PC-9 (cell line): ENCODE data around the gene GOLT1A. TPM values are rescaled to one million over a fixed set of nuclear protein-coding genes. Genes with fewer than 3 reads are reported as not detected.
A peak's percentile ranks its signal among the peaks of the same experiment; 100 is the strongest.

Source experiments
- BruUV-seq: library from RNA; stranded (reverse); fragments of 400-500 nt; replicated peaks from 2 replicates; lab custom pipeline; 2021; lab: Mats Ljungman, UMichigan
- CTCF ChIA-PET: fragments of 300-600 bp; sonication (Branson Sonifier 250); formaldehyde crosslinking; loops from one replicate; lab custom pipeline; 2022; ENCODE audit warnings: antibody characterized with exemption; lab: Charles Lee
- POLR2A ChIA-PET: fragments of 300-600 bp; sonication (Branson Sonifier 250); formaldehyde crosslinking; loops from one replicate; lab custom pipeline; 2022; ENCODE audit warnings: antibody characterized with exemption; ENCODE audit not compliant: unreplicated experiment; lab: Charles Lee
- DNase-seq, 2 experiments: peaks; one replicate each; pipeline versions ENCODE4 v3.0.0 to v3.0.0-alpha.2; 2015 to 2022; ENCODE audit warnings: mixed read lengths in 1 of 2
- H2AFZ ChIP-seq: fragments of 200-600 bp; sonication (generic); 2 replicates; pipeline ENCODE4 v1.8.1; 2017; ENCODE audit warnings: antibody characterized with exemption
- H3F3A ChIP-seq: fragments of 200-600 bp; sonication (generic); 2 replicates; pipeline ENCODE4 v1.8.1; 2017; ENCODE audit warnings: antibody characterized with exemption, mild to moderate bottlenecking, low read depth; ENCODE audit not compliant: insufficient read depth
- H3K27ac ChIP-seq: fragments of 200-600 bp; sonication (generic); 2 replicates; pipeline ENCODE4 v1.6.1; 2016; ENCODE audit warnings: mixed run types
- H3K27me3 ChIP-seq: fragments of 200-600 bp; sonication (generic); 2 replicates; pipeline ENCODE4 v1.6.1; 2016; ENCODE audit warnings: low read depth, mixed run types; ENCODE audit not compliant: insufficient read depth
- H3K36me3 ChIP-seq: fragments of 200-600 bp; sonication (generic); 2 replicates; pipeline ENCODE4 v1.6.1; 2016; ENCODE audit warnings: low read depth, mixed run types
- H3K4me1 ChIP-seq: fragments of 200-600 bp; sonication (generic); replicated peaks from 2 replicates; pipeline ENCODE4 v1.6.1; 2016; ENCODE audit warnings: mixed run types; ENCODE audit not compliant: insufficient read depth
- H3K4me2 ChIP-seq: fragments of 200-600 bp; sonication (generic); 2 replicates; pipeline ENCODE4 v1.6.1; 2017; ENCODE audit warnings: mixed run types
- H3K4me3 ChIP-seq: fragments of 200-600 bp; sonication (generic); 2 replicates; pipeline ENCODE4 v1.6.1; 2016; ENCODE audit warnings: mixed run types
- H3K79me2 ChIP-seq: fragments of 200-600 bp; sonication (generic); 2 replicates; pipeline ENCODE4 v1.6.1; 2017; ENCODE audit warnings: low read depth, mixed run types
- H3K9me2 ChIP-seq: fragments of 200-600 bp; sonication (generic); 2 replicates; pipeline ENCODE4 v1.8.1; 2017; ENCODE audit warnings: mild to moderate bottlenecking; ENCODE audit not compliant: insufficient read depth
- H3K9me3 ChIP-seq: fragments of 200-600 bp; sonication (generic); 2 replicates; pipeline ENCODE4 v1.8.1; 2016; ENCODE audit warnings: low read depth; ENCODE audit not compliant: insufficient read depth
- H4K20me1 ChIP-seq: fragments of 200-600 bp; sonication (generic); 2 replicates; pipeline ENCODE4 v1.8.1; 2017; ENCODE audit not compliant: insufficient read depth
- EZH2 ChIP-seq: fragments of 200-600 bp; sonication (generic); IDR thresholded peaks from 2 replicates; pipeline ENCODE4 v1.8.0; 2017; ENCODE audit warnings: antibody characterized with exemption, low read depth
- intact Hi-C: fragments of 100-400 bp; cut with micrococcal nuclease; formaldehyde crosslinking; loops from one replicate; pipeline ENCODE4 v1.10.0; 2022; ENCODE audit not compliant: unreplicated experiment
- total RNA-seq: library from RNA; stranded (reverse); gene quantifications from 2 replicates; pipeline ENCODE4 v1.2.3, GENCODE V29; 2021
- TF ChIP-seq, protein P1 (sequence below): fragments of 200-600 bp; sonication (generic); conservative IDR thresholded peaks from 2 replicates; pipeline ENCODE4 v1.6.1; 2017; ENCODE audit warnings: mixed run types, antibody characterized with exemption, mild to moderate bottlenecking, moderate library complexity

GOLT1A gene
- total RNA-seq, 1 experiment from 2014 or later = 18.7 TPM

DNA sequence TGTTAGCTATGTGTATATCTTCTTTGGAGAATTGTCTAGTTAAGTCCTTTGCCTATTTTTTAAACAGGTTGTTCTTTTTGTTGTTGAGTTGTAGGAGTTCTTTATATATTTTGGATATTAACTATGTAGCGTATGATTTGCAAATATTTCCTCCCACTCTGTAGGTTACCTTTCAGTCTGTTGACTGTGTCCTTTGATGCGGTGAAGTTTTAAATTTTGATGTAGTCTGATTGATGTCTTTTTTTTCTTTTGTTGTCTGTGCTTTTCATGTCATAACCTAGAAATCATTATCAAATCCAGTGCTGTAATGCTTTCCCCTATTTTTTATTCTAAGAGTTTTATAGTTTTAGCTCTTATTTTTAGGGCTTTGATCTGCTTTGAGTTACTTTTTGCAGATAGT lies 8.8 kb downstream of the GOLT1A start:
- no TSS peak for BruUV-seq
- H3K4me1 ChIP-seq = peaks cover 30% of the 10 kb centered on the region
- CTCF ChIA-PET = interaction anchor here (0.6 to 0.7 kb wide), 2 partner anchors 9 to 53 kb away, joined by 3 read pairs; partner anchors contain the start of genes ETNK2 and GOLT1A
- no peak overlapping the region for H2AFZ ChIP-seq
- no peak overlapping the region for H3K27ac ChIP-seq
- H3K4me3 ChIP-seq = no peak overlapping the region
- H3F3A ChIP-seq = peaks cover 17% of the 10 kb centered on the region; the same call in 1 of the 2 replicates
- H3K9me2 ChIP-seq = no peaks in the 10 kb centered on the region
- POLR2A ChIA-PET = no interaction called here
- DNase-seq = no peak
- TF ChIP-seq, protein P1, sequence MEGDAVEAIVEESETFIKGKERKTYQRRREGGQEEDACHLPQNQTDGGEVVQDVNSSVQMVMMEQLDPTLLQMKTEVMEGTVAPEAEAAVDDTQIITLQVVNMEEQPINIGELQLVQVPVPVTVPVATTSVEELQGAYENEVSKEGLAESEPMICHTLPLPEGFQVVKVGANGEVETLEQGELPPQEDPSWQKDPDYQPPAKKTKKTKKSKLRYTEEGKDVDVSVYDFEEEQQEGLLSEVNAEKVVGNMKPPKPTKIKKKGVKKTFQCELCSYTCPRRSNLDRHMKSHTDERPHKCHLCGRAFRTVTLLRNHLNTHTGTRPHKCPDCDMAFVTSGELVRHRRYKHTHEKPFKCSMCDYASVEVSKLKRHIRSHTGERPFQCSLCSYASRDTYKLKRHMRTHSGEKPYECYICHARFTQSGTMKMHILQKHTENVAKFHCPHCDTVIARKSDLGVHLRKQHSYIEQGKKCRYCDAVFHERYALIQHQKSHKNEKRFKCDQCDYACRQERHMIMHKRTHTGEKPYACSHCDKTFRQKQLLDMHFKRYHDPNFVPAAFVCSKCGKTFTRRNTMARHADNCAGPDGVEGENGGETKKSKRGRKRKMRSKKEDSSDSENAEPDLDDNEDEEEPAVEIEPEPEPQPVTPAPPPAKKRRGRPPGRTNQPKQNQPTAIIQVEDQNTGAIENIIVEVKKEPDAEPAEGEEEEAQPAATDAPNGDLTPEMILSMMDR = no peak
- TF ChIP-seq EZH2 = no peak
- H3K4me2 ChIP-seq = no peak overlapping the region
- H4K20me1 ChIP-seq = no peaks in the 10 kb centered on the region
- peaks cover 12% of the 10 kb centered on the region; the same call in 1 of the 2 replicates for H3K79me2 ChIP-seq
- H3K36me3 ChIP-seq = no peaks in the 10 kb centered on the region
- intact Hi-C loops = no loop called here
- H3K27me3 ChIP-seq = no peaks in the 10 kb centered on the region
- no peaks in the 10 kb centered on the region for H3K9me3 ChIP-seq

DNA sequence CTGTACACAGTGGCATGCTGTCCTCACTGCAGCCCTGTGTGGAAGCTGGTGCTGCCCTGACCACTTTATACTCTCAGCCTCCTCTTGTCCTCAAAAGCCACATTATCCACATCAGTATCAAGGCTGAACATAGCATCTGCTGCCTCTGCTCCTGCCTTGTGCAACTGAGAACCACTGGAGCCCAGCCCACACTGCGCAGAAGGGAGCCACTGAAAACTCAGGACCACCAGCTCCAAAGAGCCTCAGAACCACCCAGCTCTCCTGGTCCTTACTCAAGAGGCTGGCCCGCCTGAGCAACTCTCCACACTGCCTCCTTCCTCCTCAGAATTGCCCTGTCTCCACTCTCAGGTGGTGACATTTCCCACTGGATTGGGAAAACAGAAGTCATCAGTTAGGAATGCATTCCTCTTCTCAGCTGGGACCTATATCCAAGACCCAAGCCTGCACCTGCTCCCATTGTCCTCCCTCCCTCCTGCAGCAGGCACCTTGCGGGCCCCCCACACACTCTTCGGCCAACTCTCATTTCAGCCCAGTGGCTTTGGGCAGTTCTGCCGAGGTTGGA lies 10.5 kb downstream of the GOLT1A start:
- POLR2A ChIA-PET = no interaction called here
- Histone ChIP-seq H3K4me1 (peaks cover 44% of the 10 kb centered on the region), H3K27ac (no peak overlapping the region), H3K79me2 (peaks cover 12% of the 10 kb centered on the region; the same call in 1 of the 2 replicates), H3K9me3 (no peaks in the 10 kb centered on the region), H3K36me3 (no peaks in the 10 kb centered on the region), H3F3A (peaks cover 21% of the 10 kb centered on the region), H3K27me3 (no peaks in the 10 kb centered on the region), H3K4me2 (peak overlapping the region; percentile 1; the same call in 1 of the 2 replicates), H3K4me3 (no peak overlapping the region), H2AFZ (no peak overlapping the region), H3K9me2 (no peaks in the 10 kb centered on the region), H4K20me1 (no peaks in the 10 kb centered on the region)
- BruUV-seq = no TSS peak
- CTCF ChIA-PET = no interaction called here
- intact Hi-C loops = no loop called here
- TF ChIP-seq, protein P1 = no peak
- TF ChIP-seq EZH2 = no peak
- DNase-seq = no peak

DNA sequence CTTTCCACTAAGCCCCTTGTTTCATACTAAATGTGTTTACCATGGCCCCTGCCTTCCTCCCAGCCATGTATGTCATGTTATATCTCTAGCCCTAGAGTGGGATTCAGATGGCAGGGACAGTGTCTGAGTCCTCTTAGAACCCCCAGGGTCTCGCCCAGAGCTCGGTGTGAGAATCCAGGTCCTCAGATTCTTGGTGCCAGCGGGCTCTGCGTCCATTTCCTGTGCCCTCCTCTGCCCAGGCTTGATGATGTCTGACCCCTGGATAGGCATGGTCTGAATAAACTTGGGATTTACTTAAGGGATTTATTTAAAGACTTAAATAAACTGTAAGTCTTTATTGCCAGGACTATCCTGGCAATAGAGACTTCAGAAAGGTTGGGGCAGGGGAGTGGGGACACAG lies 11.3 kb downstream of the GOLT1A start:
- CTCF ChIA-PET = no interaction called here

More for the DNA sequence above, 11.3 kb downstream of the GOLT1A start:
- Histone ChIP-seq H3K27ac (no peak overlapping the region), H3K36me3 (no peaks in the 10 kb centered on the region), H3F3A (peaks cover 26% of the 10 kb centered on the region), H2AFZ (no peak overlapping the region), H3K4me1 (peaks cover 47% of the 10 kb centered on the region), H3K9me2 (no peaks in the 10 kb centered on the region), H4K20me1 (no peaks in the 10 kb centered on the region), H3K27me3 (no peaks in the 10 kb centered on the region), H3K4me2 (no peak overlapping the region), H3K79me2 (peaks cover 12% of the 10 kb centered on the region; the same call in 1 of the 2 replicates), H3K9me3 (no peaks in the 10 kb centered on the region), H3K4me3 (no peak overlapping the region)
- intact Hi-C loops = no loop called here
- TF ChIP-seq, protein P1 = no peak
- no peak for TF ChIP-seq EZH2
- BruUV-seq = no TSS peak
- no peak for DNase-seq
- POLR2A ChIA-PET = no interaction called here
